Measurements from ENCODE around the gene KATNB1.
"Not testable (repeated sequence)": the region's sequence is repeated elsewhere in the genome, so short reads cannot be mapped to it uniquely, and the experiment has no call there.

KATNB1 gene

DNA sequence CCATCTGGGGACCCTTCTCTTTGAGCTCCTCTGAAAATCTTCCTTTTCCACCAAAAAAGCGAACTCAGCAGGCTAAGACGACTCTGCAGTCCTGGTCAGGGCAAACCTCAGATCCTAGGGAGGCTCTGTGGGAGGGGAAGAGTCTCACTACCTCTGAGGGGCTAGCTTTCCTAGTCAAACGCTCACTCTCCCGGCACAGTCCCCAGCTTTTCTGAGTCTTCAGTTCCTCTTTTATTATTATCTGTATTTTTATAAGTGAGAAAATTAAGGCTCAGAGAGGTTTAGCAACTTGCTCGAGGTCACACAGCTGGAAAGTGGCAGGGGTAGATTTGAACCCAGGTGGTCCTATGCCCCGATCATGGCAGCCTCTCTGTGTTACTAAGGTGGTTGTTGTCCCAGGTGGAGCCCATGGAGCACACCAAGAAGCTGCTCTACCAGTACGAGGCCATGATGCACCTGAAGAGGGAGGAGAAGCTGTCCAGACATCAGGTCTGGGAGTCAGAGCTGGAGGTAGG, 9.1 kb upstream of the KATNB1 start:
- DNase-seq: no peak

DNA sequence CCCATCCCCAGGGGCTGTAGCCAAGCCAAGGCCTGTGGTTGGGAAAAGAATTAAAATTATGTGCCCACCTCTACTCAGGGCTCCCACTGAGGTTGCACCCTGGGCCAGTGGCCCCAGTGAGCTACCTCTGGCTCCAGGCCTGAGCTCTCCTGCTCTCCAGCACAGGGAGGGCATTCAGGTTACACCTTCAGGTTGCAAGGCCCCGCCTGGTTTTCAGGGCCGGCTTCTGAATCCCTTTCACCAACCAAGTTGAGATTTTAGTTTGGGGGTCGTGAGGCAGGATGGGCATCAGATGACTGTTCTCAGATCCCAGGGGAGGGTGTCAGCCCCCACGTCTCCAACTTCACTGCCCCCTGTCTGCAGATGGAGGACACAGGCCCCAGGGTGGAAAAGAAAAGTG, 8.0 kb upstream of the KATNB1 start:
- no peak for DNase-seq

DNA sequence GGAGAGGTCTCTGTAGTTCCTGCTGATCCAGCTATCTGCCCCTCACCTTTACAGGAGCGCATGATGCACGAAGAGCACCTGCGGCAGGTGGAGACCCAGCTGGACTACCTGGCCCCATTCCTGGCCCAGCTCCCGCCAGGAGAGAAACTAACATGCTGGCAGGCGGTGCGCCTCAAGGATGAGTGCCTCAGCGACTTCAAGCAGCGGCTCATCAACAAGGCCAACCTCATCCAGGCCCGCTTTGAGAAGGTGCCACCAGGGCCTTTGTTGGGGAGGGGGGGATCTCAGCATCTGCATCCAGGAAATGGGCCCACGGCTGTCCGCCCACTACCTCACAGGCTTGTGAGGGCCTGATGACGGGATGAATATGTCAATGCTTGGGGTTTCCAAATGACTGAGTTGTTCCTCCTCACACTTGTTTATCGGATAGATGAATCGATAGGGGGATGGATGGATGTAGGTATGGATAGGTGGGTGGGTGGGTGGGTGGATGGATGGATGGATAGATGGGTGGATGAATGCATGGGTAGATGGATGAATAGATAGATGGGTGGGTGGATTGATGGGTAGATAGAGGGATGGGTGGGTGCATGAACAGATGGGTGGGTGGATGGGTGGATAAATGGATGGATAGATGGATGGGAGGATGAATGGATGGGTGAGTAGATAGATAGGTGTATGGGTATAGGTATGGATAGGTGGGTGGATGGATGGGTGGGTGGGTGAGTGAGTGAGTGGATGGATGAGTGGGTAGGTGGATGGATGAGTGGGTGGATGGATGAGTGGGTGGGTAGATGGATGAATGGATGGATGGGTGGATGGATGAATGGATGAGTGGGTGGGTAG, 7.0 kb upstream of the KATNB1 start:
- DNase-seq: no peak

DNA sequence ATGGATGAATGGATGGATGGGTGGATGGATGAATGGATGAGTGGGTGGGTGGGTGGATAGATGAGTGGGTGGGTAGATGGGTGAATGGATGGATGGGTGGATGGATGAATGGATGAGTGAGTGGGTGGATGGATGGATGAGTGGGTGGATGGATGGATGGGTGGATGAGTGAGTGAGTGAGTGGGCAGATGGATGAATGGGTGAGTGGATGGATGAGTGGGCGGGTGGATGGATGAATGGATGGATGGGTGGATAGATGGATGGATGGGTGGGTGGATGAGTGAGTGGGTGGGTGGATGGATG, 6.4 kb upstream of the KATNB1 start:
- DNase-seq: no peak

DNA sequence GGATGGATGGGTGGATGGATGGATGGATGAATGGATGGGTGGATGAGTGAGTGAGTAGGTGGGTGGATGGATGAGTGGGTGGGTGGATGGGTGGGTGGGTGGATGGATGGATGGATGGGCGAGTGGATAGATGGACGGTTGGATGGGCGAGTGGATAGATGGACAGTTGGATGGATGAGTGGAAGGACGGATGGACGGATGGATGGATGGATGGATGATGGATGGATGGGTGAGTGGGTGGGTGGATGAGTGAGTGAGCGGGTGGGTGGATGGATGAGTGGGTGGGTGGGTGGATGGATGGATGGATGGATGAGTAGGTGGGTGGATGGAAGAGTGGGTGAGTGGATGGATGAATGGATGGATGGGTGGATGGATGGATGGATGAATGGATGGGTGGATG, 5.7 kb upstream of the KATNB1 start:
- not testable (repeated sequence) for DNase-seq

DNA sequence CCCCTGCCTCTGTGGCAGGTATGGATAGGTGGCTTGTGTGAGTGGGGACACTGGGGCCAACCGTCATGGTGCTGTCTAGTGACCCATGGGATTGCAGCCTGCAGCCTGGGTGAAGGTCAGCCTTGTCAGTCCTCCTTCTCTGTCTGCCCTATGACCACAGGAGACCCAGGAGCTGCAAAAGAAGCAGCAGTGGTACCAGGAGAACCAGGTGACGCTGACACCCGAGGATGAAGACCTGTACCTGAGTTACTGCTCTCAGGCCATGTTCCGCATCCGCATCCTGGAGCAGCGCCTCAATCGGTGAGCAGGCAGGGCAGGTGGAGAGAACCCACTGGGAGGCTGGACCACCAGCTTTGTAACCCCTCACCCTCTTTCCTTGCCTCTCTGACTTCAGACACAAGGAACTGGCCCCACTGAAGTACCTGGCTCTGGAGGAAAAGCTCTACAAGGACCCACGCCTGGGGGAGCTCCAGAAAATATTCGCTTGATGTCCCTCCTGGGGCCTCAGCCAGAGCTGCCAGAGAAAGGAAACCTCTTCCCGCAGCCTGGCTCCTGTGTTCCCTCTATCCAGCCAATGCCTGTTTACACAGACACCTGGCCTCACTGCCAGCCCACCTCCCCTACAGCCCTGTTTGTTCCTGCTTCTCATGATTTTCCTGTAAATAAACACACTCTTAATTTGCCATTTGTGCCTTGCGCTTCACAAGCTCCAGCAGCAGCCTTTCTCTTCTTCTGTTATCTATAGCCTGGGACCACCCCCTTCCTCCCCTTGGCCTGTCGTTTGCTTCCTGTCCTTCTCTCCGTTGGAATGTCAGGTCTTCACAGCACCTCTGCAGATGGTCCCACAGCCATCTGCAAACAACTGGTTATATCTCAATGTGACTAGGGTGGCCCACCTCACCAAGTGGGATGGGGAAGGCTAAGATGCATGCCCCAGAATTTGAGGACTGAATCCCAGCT, 4.5 kb upstream of the KATNB1 start:
- no peak for DNase-seq

DNA sequence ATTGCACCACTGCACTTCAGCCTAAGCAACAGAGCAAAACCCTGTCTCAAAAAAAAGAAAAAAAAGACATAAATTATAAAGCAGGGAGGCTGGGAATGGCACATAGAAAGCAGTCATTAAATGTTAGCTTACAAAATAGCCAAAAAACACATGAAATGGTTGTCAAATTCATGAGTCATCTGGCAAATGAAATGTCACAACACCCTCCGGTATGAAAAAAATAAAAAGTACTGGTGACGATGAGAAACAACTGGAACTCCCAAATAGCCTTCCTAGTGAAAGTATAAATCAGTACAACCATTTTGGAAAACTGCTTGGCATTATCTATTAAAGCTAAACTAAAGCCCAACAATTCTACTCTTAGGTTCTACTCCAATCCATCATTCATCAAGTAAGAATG, 3.5 kb upstream of the KATNB1 start:
- no peak for DNase-seq

DNA sequence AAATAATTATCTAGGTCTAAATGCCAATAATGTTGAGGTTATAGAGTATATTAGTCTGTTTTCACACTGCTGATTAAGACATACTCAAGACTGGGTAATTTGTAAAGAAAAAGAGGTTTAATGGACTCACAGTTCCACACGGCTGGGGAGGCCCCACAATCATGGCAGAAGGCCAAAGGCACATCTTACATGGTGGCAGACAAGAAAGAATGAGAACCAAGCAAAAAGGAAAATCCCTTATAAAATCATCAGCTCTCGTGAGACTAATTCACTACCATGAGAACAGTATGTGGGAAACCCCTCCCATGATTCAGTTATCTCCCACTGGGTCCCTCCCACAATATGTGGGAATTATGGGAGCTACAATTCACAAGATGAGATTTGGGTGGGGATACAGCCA, 2.9 kb upstream of the KATNB1 start:
- DNase-seq: no peak

DNA sequence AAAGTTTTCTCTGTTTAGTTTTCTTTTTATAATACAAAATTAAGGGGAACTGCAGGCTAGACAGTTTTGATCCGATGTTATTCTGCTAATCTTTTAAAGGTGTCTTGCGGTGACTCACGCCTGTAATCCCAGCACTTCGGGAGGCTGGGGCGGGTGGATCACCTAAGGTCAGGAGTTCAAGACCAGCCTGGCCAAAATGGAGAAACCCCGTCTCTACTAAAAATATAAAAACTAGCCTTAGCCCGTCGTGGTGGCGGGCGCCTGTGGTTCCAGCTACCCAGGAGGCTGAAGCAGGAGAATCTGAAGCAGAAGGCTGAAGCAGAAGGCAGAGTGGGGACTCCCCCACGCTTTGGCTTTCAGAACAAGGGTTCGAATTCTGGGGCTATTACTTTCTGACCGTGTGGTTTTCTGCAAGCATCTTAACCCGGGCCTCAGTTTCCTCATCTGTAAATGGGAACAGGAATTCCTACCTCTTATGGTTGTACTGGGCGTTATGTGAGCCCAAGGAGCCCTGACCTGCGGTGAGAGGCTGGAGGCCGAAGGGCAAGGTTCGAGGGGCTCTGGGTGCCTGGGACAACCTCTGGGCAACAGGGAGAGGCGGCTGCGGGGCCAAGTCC, 1.2 kb upstream of the KATNB1 start:
- DNase-seq: no peak

DNA sequence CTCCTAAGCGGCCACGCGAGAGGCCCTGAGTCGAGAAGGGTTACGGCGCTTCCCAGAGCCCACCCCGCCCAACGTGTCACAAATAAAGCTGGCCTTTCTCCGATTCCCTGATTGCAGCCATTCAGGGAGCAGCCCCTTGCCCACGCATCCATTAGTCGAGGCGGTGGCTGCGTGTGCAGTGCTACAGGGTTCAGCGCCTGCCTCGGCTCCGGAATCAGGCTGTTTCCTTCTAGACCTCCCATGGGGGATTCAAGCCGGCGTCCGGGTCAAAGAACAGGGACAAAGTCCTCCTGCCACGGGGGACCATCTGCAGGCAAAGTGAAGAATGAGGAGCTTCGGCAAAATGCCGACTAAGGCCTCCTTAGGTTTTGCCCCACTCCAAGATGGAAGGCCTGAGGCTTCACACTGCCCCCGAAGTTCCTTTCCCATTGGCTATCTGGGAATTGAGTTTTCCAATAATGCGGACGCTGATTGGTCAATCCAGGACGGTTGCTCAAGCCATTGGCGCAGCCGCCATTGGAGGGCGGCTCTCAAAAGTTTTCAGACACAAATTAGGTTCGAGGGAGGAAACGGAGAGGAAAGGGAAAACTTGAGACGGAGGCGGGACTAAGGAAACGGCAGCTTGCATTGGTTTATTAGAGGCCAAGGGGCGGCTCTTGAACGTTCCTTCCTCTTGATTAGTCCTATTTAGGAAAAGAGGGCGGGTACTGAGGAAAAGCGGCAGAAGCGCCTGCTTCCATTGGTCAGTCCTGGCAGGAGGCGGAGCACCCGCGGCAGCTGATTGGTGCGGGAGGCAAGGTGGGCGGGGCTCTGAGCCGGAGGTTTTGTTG, 430 bp upstream of the KATNB1 start:
- peak; percentile 94 to 98 (median 96) for DNase-seq

DNA sequence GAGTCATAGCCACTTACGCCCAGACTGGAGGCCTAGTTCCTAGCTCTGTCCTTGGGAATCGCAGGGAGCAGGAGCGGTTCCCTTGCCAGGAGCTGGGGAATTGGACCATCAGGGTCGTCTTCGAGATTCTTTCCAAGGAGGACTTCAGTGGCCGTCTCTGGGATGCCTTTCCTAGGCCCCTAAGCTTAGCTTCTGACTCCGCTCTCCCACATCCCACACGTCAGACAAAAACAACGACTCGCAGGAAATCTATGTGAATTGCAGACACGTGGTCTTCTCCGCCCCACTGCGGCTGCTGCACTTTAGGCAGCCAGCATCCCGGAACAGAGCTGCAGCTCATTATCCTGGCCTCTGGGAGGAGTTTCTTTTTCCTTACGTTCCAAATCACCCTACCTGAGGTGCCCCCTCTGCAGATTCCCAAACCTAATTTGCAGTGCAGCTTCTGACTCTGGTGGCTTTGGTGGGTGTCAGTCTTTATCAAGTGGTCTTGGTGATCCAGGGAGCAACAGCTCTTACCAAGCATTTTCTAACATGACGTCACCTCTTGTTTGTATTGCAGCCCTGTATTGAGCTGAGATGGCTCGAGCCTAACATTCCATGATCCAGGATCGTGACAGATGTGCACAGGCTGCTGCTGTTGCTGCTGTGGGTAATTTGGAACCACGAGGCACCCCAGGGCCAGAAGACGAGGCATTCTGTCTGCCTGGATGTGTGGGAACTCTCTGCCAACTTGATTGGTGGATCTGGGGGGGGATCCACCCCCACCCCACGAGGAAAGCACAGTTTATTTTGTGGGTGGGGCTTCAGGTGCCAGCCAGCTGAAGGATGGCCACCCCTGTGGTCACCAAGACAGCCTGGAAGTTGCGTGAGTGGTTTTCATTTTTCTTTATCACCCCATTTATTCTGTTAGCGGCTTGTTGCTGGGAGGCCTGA, 1.1 kb downstream of the KATNB1 start:
- DNase-seq: no peak

DNA sequence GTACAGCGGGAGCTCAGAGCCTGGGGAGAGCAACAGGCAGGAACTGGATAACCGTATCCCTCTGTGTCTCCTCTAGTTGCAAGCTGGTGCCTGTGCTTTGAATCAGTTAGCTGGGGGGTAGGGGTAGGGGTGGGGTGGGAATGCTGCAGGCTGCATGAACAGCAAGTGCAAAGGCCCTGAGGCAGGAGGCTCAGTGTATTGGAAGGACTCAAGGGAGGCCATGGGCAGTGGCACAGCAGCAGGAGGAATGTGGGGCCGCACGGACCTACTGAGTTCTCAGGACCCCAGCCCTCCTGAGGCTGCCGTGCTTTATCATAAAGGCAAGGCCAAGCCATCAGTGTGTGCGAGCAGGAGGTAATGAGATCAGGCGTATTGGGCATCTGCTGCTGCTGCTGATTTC, 3.3 kb downstream of the KATNB1 start:
- DNase-seq: no peak

DNA sequence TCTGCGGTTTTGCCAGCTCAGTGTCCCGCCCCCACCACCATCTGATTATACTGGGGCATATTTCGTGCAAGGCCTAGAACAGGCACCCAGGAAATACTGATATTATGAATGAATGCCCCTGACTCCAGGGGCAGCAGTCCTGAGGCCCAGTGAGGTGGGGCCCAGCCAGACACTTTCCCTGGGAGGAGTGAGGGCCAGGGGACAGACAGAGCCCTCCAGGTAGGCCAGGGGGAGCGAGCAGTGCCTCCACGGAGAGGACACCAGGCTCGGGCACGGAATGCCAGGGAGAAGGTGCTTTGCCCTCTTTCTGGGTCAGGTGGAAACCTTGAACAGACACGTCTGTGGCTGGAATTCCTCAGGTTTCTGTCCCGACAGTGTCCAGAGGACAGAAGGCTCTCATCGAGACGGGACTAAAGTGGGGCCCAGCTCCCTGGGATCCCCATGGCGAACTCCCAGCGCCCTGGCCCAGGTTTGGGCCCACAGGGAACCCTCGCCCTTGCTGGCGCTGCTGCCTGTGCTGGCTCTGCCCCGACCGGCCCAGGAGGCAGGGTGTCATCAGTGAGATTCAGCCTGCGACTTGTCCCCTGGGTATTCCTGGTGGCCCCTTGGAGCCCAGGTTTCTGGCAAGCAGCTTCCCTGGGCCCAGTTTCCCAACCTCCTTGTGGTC, 4.3 kb downstream of the KATNB1 start:
- no peak for DNase-seq

DNA sequence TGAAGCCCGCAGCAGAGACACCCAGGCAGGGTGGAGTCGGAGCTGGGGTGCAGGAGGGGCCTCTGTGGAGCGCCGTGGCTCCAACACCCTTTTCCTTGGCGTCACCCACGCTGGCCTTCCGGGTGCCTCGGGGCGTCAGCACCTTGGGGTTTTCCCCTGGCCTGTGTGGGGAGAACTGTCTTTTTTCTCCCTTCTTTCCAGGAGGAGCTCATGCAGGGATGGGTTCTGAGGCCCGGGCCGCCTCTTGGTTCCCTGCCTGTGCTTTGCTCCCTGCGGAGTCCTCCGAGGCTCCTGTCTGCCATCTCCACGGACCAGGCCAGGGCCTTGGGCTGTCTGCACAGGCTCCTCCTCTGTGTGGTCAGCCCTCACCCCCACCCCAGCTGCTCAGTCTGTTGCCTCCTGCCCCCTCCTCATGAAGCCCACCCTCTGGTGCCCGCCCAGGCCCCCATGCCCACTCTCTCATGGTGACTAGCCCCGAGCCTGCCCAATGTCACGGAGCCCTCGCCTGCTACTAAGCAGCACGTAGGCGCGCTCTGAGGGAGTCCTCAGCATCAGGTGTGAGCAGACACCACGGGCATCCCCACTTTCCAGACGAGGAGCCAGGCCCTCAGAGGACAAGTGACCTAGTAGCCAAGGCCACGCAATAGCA, 5.0 kb downstream of the KATNB1 start:
- DNase-seq: no peak

DNA sequence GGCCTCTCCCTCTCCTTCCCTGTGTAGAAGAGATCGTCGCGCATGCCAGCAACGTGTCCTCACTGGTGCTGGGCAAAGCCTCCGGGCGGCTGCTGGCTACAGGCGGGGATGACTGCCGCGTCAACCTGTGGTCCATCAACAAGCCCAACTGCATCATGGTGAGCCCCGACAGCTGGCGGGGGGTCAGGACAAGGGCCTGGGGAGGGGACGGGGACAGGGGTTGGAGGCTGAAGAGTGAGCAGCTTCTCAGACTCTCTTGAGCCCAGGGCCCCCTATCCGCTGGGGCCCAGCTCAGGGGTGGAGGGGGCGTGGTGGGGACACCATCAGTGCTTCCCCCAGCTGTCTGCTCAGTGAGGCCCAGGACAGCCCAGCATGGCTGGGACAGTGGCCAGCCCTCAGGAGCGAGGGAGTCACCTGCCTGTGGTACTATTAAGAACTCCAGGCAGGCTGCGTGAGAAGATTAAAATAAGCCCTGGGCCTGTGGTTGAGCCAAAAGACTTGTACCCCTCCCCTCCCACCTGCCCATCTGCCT, 6.2 kb downstream of the KATNB1 start:
- no peak for DNase-seq

DNA sequence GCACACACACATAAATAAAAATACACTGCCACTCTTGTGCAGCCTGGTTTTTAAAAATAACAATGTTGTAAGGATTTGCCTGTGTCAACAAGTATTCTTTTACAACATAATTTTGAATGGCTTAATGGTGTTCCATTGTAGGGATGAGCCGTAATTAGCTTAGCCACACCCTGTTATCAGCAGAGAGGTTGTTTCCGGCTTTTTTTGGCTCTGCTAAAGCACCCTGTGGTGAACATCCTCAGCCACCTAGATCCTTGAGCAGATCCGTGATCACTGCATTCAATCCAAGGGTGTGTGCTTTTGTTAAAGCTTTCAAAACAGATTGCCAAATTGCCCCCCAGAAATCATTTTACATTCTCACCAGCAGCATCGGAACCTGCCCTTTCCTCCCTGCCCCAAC, 7.0 kb downstream of the KATNB1 start:
- no peak for DNase-seq

DNA sequence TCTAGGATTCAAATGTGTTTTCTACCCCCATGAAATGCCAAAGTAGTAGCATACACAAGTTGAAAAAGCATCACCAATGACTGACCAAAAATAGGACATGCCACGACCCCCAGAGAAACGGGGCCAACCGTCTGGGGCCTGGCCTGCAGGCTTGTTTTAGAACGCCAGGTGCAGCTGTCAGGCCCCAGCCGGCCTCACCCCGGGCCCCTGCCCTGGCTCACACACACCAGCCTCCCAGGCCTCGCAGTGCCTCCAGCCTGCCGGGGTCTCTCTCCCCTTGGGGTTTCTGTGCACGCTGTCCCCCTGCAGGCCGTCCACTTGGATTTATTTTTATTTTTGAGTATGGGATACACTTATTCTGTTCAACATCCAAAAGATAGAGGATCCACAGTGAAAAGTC, 7.9 kb downstream of the KATNB1 start:
- DNase-seq: no peak

DNA sequence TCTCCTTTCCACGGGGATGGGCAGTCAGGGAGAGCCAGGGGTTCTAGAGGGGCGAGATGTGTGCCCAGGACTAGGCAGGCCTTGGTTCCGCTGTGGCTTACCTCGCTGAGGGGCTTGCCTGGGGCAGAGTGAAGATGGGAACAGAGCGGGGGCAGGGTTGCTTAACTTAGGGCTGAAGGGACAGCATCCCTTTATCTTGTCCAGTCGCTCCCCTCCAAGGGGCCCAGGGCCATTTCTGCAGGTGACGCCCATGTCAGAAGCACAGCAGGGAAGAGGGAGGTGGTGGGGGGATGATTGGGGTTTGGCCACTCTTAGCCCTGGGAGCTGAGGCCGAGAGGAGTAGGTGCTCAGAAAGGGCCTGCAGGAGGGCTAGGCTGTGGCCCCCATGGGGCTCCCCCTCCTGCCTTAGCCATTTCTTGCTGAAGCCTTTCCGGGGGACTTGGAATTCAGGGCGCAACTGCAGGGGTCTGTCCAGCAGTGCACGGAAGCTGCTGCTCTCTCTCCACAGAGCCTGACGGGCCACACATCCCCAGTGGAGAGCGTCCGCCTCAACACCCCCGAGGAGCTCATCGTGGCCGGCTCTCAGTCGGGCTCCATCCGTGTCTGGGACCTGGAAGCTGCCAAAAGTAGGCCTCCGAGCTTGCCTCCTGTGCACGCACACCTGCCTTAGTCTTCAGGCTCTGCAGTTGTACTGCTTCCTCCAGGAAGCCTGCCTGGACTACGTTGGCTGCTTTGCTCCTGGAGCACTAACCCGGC, 8.5 kb downstream of the KATNB1 start:
- no peak for DNase-seq

DNA sequence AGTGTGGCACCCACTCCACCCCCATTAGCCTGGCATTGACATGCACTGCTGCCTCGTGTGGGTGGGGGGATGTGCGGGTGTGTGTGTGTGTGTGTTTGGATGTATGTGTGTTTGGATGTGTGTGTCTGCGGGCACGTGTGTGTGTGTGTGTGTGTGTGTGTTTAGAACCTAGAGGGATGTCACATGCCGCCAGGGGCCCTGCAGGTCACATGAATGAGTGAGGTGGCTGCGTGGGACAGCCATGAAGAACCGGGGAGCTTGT, 9.0 kb downstream of the KATNB1 start:
- DNase-seq: no peak

DNA sequence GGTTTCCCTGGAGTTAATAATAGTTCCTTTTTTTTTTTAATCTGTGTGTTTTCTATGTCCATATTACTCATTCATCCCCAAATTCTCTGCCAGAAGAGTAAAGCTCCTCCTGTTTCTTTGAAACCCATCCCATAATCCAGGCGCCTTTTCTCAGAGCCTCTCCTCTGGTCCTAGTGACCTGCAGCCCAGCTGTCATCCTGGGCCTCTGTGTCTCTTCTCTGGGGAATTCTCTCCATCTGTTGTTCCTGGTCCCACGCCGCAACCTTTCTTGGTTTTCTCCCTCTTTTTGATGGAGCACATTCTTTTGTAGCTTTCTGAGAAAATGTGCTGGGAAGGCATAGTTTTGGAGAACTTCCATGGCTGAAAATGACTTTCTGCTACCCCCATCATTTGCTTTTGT, 10.2 kb downstream of the KATNB1 start:
- no peak for DNase-seq
